HEK293 (cell line): ENCODE measurements around the gene MTMR11.
A peak's percentile ranks its signal among the peaks of the same experiment; 100 is the strongest.

Experiments used
- BCL11A ChIP-seq: fragments of 450-650 bp; formaldehyde crosslinking; IDR thresholded peaks from 2 replicates; pipeline ENCODE4 v1.5.1; 2016; ENCODE audit warnings: low read depth, missing biosample characterization, missing genetic modification characterization
- EGR2 ChIP-seq: fragments of 450-650 bp; formaldehyde crosslinking; IDR thresholded peaks from 2 replicates; pipeline ENCODE4 v1.5.1; 2016; ENCODE audit warnings: low read depth, missing biosample characterization, missing genetic modification characterization
- GLI4 ChIP-seq: fragments of 450-650 bp; formaldehyde crosslinking; IDR thresholded peaks from 2 replicates; pipeline ENCODE4 v1.5.1; 2016; ENCODE audit warnings: missing biosample characterization, missing genetic modification characterization
- HOXA7 ChIP-seq: sonication (generic); formaldehyde crosslinking; IDR thresholded peaks from 2 replicates; pipeline ENCODE4 v1.8.1; 2022; ENCODE audit warnings: missing genetic modification reagents, borderline replicate concordance
- HOXC10 ChIP-seq: sonication (generic); formaldehyde crosslinking; IDR thresholded peaks from 2 replicates; pipeline ENCODE4 v1.8.1; 2023; ENCODE audit warnings: mild to moderate bottlenecking, missing genetic modification reagents
- KLF1 ChIP-seq: fragments of 450-650 bp; formaldehyde crosslinking; IDR thresholded peaks from 2 replicates; pipeline ENCODE4 v1.5.1; 2016; ENCODE audit warnings: missing biosample characterization, missing genetic modification characterization
- KLF10 ChIP-seq: fragments of 450-650 bp; IDR thresholded peaks from 2 replicates; pipeline ENCODE4 v1.5.1; 2018; ENCODE audit warnings: missing biosample characterization, mild to moderate bottlenecking, missing genetic modification characterization
- OSR2 ChIP-seq: fragments of 450-650 bp; formaldehyde crosslinking; IDR thresholded peaks from 2 replicates; pipeline ENCODE4 v1.5.1; 2016; ENCODE audit warnings: missing biosample characterization, missing genetic modification characterization
- OVOL3 ChIP-seq: fragments of 450-650 bp; formaldehyde crosslinking; IDR thresholded peaks from 2 replicates; pipeline ENCODE4 v1.5.1; 2016; ENCODE audit warnings: missing biosample characterization, missing genetic modification characterization
- ZFHX2 ChIP-seq: fragments of 450-650 bp; formaldehyde crosslinking; conservative IDR thresholded peaks from 2 replicates; pipeline ENCODE4 v1.5.1; 2016; ENCODE audit warnings: missing biosample characterization, missing genetic modification characterization
- ZFP3 ChIP-seq: fragments of 450-650 bp; formaldehyde crosslinking; IDR thresholded peaks from 2 replicates; pipeline ENCODE4 v1.5.1; 2016; ENCODE audit warnings: low read depth, missing biosample characterization, missing genetic modification characterization
- ZFP37 ChIP-seq: fragments of 450-650 bp; formaldehyde crosslinking; IDR thresholded peaks from 2 replicates; pipeline ENCODE4 v1.5.1; 2016; ENCODE audit warnings: missing biosample characterization, missing genetic modification characterization
- ZNF10 ChIP-seq: fragments of 450-650 bp; formaldehyde crosslinking; IDR thresholded peaks from 2 replicates; pipeline ENCODE4 v1.5.1; 2017; ENCODE audit warnings: missing biosample characterization, missing genetic modification characterization
- ZNF140 ChIP-seq: fragments of 450-650 bp; formaldehyde crosslinking; IDR thresholded peaks from 2 replicates; pipeline ENCODE4 v1.5.1; 2016; ENCODE audit warnings: missing biosample characterization, missing genetic modification characterization
- ZNF16 ChIP-seq: fragments of 450-650 bp; formaldehyde crosslinking; IDR thresholded peaks from 2 replicates; pipeline ENCODE4 v1.5.1; 2016; ENCODE audit warnings: low read depth, missing biosample characterization, missing genetic modification characterization
- ZNF214 ChIP-seq: fragments of 450-650 bp; formaldehyde crosslinking; IDR thresholded peaks from 2 replicates; pipeline ENCODE4 v1.5.1; 2017; ENCODE audit warnings: missing biosample characterization, mild to moderate bottlenecking, missing genetic modification characterization, borderline replicate concordance
- ZNF248 ChIP-seq: fragments of 450-650 bp; formaldehyde crosslinking; IDR thresholded peaks from 2 replicates; pipeline ENCODE4 v1.5.1; 2017; ENCODE audit warnings: missing biosample characterization, missing genetic modification characterization
- ZNF37A ChIP-seq: fragments of 450-650 bp; IDR thresholded peaks from 2 replicates; pipeline ENCODE4 v1.5.1; 2018; ENCODE audit warnings: missing biosample characterization, missing genetic modification characterization
- ZNF416 ChIP-seq: fragments of 450-650 bp; formaldehyde crosslinking; IDR thresholded peaks from 2 replicates; pipeline ENCODE4 v1.5.1; 2016; ENCODE audit warnings: missing biosample characterization, missing genetic modification characterization
- ZNF423 ChIP-seq: fragments of 450-650 bp; formaldehyde crosslinking; IDR thresholded peaks from 2 replicates; pipeline ENCODE4 v1.5.1; 2016; ENCODE audit warnings: missing biosample characterization, missing genetic modification characterization
- ZNF549 ChIP-seq: fragments of 450-650 bp; IDR thresholded peaks from 2 replicates; pipeline ENCODE4 v1.5.1; 2018; ENCODE audit warnings: missing biosample characterization, missing genetic modification characterization, mild to moderate bottlenecking, inconsistent platforms, moderate library complexity
- ZNF621 ChIP-seq: fragments of 450-650 bp; formaldehyde crosslinking; IDR thresholded peaks from 2 replicates; pipeline ENCODE4 v1.5.1; 2017; ENCODE audit warnings: missing biosample characterization, missing genetic modification characterization
- ZNF707 ChIP-seq: fragments of 450-650 bp; formaldehyde crosslinking; IDR thresholded peaks from 2 replicates; pipeline ENCODE4 v1.5.1; 2016; ENCODE audit warnings: missing biosample characterization, missing genetic modification characterization
- ZNF785 ChIP-seq: fragments of 450-650 bp; formaldehyde crosslinking; IDR thresholded peaks from 2 replicates; pipeline ENCODE4 v1.5.1; 2016; ENCODE audit warnings: missing biosample characterization, missing genetic modification characterization
- ZNF791 ChIP-seq: fragments of 450-650 bp; formaldehyde crosslinking; IDR thresholded peaks from 2 replicates; pipeline ENCODE4 v1.5.1; 2016; ENCODE audit warnings: missing biosample characterization, missing genetic modification characterization
- ZNF792 ChIP-seq: fragments of 450-650 bp; formaldehyde crosslinking; IDR thresholded peaks from 2 replicates; pipeline ENCODE4 v1.5.1; 2016; ENCODE audit warnings: missing biosample characterization, missing genetic modification characterization
- ZNF830 ChIP-seq: fragments of 450-650 bp; IDR thresholded peaks from 2 replicates; pipeline ENCODE4 v1.5.0; 2018; ENCODE audit warnings: missing biosample characterization, missing genetic modification characterization, low read depth, mild to moderate bottlenecking, moderate library complexity
- ZSCAN16 ChIP-seq: fragments of 450-650 bp; formaldehyde crosslinking; IDR thresholded peaks from 2 replicates; pipeline ENCODE4 v1.5.1; 2016; ENCODE audit warnings: missing biosample characterization, missing genetic modification characterization
- ZSCAN5A ChIP-seq: fragments of 450-650 bp; formaldehyde crosslinking; IDR thresholded peaks from 2 replicates; pipeline ENCODE4 v1.5.1; 2016; ENCODE audit warnings: missing biosample characterization, missing genetic modification characterization
- TF ChIP-seq, protein P1 (sequence below): fragments of 450-650 bp; formaldehyde crosslinking; IDR thresholded peaks from 2 replicates; pipeline ENCODE4 v1.5.1; 2016; ENCODE audit warnings: missing biosample characterization, missing genetic modification characterization
- TF ChIP-seq, protein P2 (sequence below): fragments of 450-650 bp; formaldehyde crosslinking; IDR thresholded peaks from 2 replicates; pipeline ENCODE4 v1.5.1; 2016; ENCODE audit warnings: missing biosample characterization, missing genetic modification characterization, borderline replicate concordance
- TF ChIP-seq, protein P3 (sequence below): sonication (generic); formaldehyde crosslinking; IDR thresholded peaks from 2 replicates; pipeline ENCODE4 v1.8.1; 2022; ENCODE audit warnings: mild to moderate bottlenecking, moderate library complexity, missing genetic modification reagents
- TF ChIP-seq, protein P4 (sequence below): fragments of 450-650 bp; formaldehyde crosslinking; IDR thresholded peaks from 2 replicates; pipeline ENCODE4 v1.5.1; 2017; ENCODE audit warnings: missing biosample characterization, missing genetic modification characterization
- TF ChIP-seq, protein P5 (sequence below): fragments of 450-650 bp; formaldehyde crosslinking; IDR thresholded peaks from 2 replicates; pipeline ENCODE4 v1.5.1; 2016; ENCODE audit warnings: missing biosample characterization, missing genetic modification characterization

MTMR11 gene

DNA sequence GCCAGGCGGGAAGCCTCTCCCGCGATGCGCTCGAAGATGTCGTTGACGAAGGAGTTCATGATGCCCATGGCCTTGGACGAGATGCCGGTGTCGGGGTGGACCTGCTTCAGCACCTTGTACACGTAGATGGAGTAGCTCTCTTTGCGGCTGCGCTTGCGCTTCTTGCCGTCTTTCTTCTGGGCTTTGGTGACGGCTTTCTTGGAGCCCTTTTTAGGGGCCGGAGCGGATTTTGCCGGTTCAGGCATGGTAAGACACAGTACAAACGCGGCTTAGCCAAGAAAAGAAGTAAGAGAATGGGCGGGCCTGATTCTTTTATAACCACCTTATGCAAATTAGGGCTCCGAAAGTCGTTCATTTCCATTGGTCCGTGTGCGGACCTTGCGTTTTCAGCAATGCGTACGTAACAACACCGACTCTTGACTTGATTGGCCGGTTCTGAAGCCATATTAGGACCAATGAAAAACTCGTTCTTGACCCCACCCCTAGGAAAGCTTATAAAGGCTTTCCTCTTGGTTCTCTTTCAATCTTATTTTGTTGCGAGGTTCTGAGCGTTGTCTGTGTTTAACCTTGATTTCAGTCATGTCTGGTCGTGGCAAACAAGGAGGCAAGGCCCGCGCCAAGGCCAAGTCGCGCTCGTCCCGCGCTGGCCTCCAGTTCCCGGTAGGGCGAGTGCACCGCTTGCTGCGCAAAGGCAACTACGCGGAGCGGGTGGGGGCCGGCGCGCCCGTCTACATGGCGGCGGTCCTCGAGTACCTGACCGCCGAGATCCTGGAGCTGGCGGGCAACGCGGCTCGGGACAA lies 50.1 kb downstream of the MTMR11 start (continued):
- TF ChIP-seq, protein P1, sequence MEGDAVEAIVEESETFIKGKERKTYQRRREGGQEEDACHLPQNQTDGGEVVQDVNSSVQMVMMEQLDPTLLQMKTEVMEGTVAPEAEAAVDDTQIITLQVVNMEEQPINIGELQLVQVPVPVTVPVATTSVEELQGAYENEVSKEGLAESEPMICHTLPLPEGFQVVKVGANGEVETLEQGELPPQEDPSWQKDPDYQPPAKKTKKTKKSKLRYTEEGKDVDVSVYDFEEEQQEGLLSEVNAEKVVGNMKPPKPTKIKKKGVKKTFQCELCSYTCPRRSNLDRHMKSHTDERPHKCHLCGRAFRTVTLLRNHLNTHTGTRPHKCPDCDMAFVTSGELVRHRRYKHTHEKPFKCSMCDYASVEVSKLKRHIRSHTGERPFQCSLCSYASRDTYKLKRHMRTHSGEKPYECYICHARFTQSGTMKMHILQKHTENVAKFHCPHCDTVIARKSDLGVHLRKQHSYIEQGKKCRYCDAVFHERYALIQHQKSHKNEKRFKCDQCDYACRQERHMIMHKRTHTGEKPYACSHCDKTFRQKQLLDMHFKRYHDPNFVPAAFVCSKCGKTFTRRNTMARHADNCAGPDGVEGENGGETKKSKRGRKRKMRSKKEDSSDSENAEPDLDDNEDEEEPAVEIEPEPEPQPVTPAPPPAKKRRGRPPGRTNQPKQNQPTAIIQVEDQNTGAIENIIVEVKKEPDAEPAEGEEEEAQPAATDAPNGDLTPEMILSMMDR, result no peak
- TF ChIP-seq ZNF785 (tag by site-specific recombination) (no peak), ZNF621 (tag by site-specific recombination) (no peak), KLF10 (peak; percentile 99), ZNF37A (no peak), HOXC10 (CRISPR knock-in tag) (no peak), ZNF16 (tag by site-specific recombination) (no peak), ZNF416 (no peak), ZNF140 (tag by site-specific recombination) (no peak), ZNF549 (tag by site-specific recombination) (no peak), ZNF830 (tag by site-specific recombination) (no peak), ZFHX2 (tag by site-specific recombination) (no peak), HOXA7 (CRISPR knock-in tag) (no peak), ZNF791 (tag by site-specific recombination) (no peak), ZSCAN5A (tag by site-specific recombination) (0 out of 2 replicates have a peak, but pooled peaks have one; percentile 66), ZNF214 (no peak), ZNF10 (no peak; the same call in 1 of the 2 replicates), ZNF248 (no peak), ZSCAN16 (tag by site-specific recombination) (no peak), OSR2 (tag by site-specific recombination) (no peak), ZNF792 (tag by site-specific recombination) (no peak), EGR2 (tag by site-specific recombination) (no peak), GLI4 (tag by site-specific recombination) (peak; percentile 69), OVOL3 (tag by site-specific recombination) (no peak), ZNF707 (tag by site-specific recombination) (no peak), ZFP3 (tag by site-specific recombination) (no peak), ZNF423 (tag by site-specific recombination) (no peak), BCL11A (tag by site-specific recombination) (no peak), ZFP37 (tag by site-specific recombination) (peak; percentile 73), KLF1 (tag by site-specific recombination) (peak; percentile 51; the same call in 1 of the 2 replicates)
- TF ChIP-seq, protein P2, sequence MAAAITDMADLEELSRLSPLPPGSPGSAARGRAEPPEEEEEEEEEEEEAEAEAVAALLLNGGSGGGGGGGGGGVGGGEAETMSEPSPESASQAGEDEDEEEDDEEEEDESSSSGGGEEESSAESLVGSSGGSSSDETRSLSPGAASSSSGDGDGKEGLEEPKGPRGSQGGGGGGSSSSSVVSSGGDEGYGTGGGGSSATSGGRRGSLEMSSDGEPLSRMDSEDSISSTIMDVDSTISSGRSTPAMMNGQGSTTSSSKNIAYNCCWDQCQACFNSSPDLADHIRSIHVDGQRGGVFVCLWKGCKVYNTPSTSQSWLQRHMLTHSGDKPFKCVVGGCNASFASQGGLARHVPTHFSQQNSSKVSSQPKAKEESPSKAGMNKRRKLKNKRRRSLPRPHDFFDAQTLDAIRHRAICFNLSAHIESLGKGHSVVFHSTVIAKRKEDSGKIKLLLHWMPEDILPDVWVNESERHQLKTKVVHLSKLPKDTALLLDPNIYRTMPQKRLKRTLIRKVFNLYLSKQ (tag by site-specific recombination), result no peak
- TF ChIP-seq, protein P3, sequence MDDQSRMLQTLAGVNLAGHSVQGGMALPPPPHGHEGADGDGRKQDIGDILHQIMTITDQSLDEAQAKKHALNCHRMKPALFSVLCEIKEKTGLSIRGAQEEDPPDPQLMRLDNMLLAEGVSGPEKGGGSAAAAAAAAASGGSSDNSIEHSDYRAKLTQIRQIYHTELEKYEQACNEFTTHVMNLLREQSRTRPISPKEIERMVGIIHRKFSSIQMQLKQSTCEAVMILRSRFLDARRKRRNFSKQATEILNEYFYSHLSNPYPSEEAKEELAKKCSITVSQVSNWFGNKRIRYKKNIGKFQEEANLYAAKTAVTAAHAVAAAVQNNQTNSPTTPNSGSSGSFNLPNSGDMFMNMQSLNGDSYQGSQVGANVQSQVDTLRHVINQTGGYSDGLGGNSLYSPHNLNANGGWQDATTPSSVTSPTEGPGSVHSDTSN (CRISPR knock-in tag), result no peak
- TF ChIP-seq, protein P4, sequence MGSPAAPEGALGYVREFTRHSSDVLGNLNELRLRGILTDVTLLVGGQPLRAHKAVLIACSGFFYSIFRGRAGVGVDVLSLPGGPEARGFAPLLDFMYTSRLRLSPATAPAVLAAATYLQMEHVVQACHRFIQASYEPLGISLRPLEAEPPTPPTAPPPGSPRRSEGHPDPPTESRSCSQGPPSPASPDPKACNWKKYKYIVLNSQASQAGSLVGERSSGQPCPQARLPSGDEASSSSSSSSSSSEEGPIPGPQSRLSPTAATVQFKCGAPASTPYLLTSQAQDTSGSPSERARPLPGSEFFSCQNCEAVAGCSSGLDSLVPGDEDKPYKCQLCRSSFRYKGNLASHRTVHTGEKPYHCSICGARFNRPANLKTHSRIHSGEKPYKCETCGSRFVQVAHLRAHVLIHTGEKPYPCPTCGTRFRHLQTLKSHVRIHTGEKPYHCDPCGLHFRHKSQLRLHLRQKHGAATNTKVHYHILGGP (tag by site-specific recombination), result no peak
- TF ChIP-seq, protein P5, sequence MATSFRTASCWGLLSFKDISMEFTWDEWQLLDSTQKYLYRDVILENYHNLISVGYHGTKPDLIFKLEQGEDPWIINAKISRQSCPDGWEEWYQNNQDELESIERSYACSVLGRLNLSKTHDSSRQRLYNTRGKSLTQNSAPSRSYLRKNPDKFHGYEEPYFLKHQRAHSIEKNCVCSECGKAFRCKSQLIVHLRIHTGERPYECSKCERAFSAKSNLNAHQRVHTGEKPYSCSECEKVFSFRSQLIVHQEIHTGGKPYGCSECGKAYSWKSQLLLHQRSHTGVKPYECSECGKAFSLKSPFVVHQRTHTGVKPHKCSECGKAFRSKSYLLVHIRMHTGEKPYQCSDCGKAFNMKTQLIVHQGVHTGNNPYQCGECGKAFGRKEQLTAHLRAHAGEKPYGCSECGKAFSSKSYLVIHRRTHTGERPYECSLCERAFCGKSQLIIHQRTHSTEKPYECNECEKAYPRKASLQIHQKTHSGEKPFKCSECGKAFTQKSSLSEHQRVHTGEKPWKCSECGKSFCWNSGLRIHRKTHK, result no peak
